ENCODE data around the gene NEK6.
A peak's percentile ranks its signal among the peaks of the same experiment; 100 is the strongest.

The NEK6 gene

DNA sequence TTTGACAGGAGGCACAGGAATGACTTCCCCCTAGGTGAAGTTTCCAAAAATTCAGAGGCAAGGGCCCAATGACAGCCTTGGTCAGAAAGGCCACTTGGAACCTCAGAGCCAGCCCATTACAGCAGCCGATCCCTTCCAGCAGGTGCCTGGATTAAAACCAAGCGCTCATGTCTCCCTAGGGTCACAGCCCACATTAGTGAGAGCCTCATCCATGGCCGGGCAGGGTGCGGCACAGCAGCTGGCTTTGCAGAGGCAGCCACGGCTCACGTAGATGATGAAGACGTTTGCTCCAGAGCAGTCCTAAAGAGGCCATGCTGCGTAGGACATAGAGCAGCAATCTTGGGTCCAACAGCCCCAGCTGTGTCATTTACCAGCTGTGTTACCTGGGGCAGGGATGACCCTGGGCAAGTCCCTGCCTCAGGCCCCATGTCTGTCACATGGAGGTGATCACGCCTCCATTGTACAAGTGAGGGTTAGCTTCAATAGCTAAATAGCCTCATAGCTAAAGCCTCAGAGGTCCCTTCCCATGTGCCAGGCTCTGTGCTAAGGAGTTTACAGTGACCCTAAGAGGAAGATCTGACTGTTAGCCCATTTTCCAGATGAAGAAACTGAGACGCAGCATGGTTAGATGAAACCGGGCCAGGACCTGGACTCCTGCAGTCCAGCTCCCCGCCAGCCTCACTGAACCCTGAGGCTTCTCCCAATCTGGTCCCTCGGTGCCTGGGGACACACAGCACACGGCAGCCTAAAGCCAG is 39.2 kb downstream of the NEK6 start:
- DNase-seq (ENCODE audit: low read depth), result no peak

DNA sequence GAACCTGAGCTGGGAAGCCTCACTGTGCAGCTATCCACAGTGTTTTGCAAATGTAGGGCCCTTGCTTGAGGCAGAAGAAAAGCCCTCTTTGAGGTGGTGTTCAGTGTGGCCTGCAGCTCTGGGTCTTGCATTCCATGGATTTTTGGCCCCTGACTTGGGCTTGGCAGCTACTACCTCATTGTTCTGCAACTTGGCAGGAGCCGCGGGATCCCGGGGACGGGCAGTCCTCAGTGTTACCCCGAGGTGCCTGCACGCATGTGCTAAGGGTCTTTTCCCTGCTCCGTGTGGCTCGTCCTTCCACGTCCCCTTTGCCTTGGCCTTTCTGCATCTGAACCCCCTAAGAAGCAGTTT is 39.8 kb downstream of the NEK6 start:
- peak; percentile 94 for DNase-seq (ENCODE audit: low read depth)

DNA sequence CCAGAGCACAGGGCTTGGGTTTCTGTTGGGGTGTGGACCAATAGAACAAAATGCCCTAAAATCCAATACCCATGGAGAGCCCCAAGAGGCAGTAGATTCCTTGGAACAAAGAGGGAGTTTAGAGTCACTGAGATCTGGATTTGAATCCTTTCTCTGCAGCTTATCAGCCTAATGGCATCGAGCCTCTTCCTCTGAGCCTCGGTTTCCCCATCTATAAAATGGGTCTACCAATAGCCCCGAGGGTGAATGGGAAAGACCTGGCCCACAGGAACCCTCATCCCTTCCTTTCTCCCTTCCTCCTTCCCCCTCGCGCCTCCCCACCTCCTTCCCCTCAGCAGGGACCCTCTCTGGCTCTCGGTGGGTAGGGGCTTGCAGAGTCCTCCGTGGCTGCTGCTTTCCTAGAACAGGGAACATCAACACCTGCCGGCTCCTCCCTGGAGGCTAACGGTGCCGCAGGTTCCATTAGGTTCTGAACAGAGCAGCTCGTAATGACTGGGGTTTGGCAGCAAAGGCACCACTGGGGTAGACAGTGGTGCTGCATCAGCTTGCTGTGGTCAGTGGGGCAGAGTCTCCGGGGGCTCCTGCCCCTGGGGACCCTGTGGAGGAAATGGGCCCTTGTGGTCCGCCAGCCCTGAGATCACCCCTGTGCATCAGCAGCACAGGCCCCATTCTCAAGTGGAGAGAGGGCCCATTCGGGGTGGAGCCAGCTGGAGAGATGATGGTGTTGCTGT is 40.3 kb downstream of the NEK6 start:
- DNase-seq (ENCODE audit: low read depth), result no peak

DNA sequence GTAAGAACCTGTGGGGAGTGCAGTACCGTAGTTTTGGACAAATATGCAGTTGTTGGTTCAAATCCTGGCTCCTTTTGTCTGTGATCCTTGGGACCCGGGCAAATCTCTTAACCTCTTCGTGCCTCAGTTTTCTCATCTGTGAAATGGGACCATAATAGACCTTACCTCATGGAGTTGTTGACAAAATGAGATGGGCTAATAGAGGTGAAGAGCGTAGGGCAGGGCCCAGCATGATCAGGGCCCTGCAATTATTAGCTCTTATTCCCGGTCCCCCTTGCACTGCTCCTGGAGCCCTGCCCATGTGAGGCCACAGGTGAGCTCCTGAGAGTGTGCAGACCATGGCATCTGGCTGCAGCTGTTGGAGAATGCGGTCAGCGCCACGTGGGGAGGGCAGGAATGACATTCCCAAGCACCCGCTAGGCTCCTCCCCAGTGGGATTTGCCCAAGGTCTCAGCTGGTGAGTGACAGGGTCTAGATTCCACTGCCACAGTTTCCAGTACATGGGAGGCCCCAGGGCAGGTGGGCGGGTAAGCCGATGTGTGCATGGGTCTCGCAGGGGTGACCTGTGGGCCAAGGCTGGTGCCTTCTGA is 41.0 kb downstream of the NEK6 start:
- DNase-seq (ENCODE audit: low read depth), result peak; percentile 48

DNA sequence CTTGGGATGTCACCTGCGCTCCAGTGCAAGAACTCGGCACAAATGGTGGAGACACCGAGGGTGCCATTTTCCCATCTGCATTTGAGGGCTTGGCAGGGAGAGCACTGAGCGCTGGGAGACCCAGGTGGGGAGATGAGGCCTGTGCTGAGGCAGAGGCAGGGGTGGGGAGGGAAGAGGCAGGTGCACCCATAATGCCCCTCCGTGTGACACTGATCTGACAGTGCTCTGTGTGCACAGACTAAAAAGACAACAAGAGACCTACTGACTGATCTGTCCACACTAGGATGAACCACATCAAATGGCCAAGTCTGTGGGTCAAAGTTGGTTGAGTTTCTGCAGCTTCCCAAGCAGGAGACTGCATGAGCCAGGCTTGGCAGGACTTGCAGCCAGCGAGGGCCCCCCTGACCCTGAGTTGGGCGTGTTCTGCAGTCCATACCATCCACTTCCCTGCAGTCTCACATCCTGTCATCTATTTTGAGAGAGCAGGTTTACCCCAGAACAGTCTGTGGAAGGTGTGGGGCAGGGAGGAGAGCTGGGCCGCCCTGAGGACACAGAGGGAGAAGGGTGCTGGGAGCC is 41.9 kb downstream of the NEK6 start:
- DNase-seq (ENCODE audit: low read depth), result no peak

DNA sequence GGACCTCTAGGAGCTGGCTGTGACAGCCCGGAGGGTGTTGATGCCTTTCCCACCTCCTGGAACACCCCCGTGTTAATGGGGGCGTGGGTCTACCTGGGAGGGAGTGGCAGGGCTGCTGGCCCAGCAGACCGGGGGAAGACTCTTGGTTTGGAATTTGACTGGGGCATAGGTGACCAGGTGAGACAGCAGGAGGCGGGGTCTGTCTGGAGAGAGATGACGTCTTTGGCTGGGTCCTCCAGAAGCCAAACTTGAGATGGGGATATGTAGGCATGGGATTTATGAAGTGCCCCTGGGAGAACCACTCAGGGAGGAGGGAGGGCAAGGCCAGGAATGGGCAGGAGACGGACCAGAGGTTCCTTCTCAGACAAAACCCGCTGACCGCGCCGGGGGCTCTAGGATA is 42.6 kb downstream of the NEK6 start:
- DNase-seq (ENCODE audit: low read depth), result no peak

DNA sequence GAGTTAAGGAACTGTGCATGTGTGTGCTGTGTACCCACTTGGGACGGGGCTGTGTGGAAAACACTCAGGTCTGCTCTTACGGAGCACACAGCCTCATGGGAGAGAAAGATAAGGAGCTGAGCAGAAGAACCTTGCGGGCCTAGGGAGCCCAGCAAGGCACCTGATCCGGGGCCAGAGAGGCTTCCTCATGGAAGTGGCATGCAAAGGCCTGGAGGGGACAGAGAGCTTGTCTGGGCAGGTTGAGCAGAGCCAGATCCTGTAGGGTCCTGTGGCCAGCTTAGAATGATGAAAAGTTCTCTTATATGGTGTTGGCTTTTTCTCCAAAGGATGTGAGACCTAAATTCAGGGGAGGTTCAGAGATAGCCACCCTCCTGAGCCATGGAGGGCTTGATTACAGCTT is 45.2 kb downstream of the NEK6 start:
- DNase-seq (ENCODE audit: low read depth), result no peak

DNA sequence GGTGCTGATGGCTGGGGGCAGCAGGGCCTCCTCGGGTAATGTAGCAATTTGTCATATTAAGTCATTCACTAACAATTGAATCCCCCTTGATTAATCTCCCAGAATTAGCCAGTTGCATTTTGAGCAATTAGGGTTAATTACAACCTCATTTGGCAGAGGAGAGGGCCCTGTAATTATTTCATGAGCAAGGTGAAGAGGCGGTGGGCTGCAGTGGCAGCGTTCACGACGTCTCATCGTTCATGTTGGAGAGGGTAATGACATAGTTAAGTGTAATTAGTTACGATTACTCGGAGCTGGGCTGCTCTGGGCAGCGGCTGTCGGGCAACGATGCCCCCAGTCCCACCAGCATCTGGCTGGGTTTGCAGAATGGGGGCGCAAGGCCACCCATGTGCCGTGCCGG is 46.0 kb downstream of the NEK6 start:
- no peak for DNase-seq (ENCODE audit: low read depth)

DNA sequence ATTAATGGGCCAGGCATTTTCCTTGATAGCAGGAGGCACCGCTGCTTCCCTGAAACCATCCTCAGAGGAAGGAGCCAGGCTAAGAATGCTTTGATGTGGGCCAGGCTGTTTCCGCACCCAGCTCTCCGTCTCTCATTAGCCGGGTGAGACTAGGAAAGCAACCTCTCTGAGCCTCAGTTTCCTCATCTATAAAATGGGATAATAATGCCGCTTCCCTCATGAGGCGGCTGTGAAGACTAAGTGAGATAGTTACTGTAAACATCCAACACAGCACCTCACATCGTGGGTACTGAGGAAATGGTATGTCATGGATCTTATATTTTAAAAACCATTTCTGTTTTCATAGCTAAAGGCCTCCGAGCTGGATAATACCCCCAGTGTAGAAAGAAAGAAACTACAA is 46.5 kb downstream of the NEK6 start:
- no peak for DNase-seq (ENCODE audit: low read depth)

DNA sequence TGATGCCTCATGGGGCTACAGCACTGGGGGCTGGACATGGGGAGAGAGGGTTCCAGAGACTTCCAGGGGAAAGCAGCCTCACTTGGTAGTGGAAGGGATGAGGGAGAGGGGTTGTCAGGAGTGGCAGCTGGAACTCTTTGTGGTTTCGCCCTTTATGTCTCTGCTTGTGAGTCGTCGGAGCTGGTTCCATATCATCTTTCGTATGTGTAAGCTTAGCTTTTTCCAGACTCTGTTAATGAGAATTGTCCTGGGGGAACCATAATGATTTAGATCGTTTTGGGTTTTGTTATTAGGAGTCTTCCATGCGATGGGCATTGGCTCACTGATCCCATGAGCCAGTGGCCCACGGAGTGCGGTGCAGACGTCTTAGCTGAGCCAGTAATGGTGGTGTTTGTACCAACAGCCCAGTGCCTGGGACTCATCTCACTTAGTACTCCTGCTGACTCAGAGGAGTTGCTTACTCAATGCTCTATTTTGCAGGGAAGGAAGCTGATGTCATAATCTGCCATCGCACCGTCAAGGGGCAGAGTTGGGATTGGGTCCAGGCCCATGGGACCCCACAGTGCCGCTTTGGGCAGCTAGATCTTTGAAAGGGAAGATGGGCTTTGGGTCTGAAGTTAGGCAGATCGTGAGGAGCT is 48.5 kb downstream of the NEK6 start:
- peak; percentile 94 for DNase-seq (ENCODE audit: low read depth)

DNA sequence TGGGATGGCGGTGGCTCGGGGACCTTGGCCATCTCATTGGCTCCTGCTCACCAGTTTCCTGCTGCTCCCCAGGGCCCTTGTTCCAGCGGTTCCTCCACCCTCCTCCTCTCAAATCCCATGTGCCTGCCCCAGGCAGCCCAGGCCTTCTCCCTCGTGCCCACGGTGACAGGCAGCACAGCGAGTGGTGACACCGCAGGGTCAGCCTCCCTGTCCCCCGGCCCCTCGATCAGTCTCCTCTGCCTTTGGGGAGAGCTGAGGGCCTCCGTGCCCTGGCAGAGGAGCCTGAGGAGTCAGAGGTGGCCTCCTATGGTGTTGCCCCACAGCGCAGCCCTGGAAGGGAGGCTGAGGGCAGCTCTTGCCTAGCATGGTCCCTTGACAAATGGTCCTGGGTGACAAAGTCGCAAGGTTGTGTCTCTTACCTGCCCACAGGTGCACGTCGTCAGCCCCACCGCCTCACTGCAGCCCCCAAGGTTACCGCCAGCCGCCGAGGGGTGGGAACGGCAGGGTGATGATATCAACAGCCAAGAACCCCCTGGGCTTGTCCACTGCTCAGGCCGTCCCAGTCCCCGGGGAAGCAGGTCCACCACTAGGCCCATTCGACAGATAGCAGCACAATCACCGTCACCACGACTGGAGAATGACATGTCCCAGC is 49.8 kb downstream of the NEK6 start:
- DNase-seq (ENCODE audit: low read depth), result no peak

DNA sequence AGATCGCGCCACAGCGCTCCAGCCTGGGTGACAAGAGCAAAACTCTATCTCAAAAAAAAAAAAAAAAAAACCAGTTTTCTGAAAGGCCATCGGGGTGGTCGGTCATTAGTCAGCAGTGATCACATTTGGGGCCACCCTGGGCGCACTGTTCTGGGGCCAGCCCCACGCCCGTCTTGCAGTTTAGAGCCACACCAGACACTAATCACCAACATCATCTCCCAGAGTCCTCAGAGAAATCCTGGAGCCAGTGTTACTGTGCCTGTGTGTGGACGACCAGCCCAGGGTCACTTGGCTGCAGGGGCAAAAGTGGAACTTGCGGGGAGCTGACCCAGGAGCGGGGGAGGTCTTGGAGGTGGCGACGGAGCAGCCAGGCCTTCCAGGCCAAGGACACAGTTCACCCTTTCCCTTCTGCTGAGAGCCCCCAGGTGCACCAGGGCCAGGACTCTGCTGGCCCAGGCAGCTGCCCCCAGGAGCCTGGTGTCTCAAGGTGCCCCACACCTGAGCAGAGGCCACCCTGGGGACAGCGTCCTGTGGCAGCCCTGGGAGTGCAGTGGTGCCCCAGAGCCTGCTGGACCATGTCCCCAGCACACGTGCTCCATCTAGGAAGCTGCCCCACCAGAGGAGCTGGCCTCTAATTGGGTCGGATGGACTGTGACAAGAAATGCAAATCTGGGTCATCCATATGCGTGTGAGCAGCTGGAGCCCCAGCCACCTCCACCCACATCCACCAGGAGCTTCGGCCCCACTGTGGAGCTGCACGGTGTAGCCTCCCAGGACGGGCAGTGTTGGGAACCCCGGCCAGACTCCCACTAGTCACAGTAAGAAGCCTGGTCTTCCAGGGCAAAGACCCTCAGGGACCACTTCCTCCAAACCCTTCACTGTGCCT is 51.1 kb downstream of the NEK6 start:
- no peak for DNase-seq (ENCODE audit: low read depth)

DNA sequence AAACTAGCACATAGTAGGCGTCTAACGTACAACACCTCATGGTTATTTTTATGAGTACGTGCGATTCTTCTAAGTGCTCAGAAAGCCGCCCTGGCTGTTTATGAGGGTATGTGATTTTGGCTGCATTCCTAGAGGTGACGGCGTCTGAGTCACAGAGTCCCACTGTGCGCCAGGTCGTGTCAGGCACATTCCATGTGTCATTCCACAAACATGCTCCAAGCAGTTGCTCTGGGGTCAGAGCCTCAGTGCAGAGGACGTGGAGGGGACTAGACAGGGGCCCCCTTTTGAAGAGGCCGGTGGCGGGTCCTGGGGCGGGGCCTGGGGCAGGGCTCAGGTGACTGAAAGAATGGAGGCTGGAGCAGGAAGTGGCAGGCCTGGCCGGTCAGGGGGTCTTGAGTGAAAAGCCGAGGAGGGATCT is 51.9 kb downstream of the NEK6 start:
- DNase-seq (ENCODE audit: low read depth), result peak; percentile 87

DNA sequence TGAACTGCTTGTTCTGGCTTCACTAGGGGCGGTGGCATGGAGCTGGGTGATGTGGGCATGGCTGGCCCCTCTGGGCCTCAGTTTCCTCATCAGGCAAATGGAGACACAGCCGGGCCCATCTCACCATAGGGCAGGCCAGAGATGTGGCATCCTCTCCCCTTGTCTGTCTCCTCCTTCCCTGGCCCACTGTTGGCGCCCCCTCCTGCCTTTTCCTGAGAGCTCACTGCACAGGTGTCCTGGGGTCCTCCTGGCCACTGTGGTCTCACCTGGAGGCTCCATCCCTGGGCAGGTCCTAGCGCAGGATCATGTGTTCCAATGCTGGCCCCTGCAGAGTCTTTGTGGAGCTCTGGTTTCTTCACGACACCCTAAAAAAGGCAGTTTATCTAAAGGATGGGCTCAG is 53.5 kb downstream of the NEK6 start:
- DNase-seq (ENCODE audit: low read depth), result no peak

DNA sequence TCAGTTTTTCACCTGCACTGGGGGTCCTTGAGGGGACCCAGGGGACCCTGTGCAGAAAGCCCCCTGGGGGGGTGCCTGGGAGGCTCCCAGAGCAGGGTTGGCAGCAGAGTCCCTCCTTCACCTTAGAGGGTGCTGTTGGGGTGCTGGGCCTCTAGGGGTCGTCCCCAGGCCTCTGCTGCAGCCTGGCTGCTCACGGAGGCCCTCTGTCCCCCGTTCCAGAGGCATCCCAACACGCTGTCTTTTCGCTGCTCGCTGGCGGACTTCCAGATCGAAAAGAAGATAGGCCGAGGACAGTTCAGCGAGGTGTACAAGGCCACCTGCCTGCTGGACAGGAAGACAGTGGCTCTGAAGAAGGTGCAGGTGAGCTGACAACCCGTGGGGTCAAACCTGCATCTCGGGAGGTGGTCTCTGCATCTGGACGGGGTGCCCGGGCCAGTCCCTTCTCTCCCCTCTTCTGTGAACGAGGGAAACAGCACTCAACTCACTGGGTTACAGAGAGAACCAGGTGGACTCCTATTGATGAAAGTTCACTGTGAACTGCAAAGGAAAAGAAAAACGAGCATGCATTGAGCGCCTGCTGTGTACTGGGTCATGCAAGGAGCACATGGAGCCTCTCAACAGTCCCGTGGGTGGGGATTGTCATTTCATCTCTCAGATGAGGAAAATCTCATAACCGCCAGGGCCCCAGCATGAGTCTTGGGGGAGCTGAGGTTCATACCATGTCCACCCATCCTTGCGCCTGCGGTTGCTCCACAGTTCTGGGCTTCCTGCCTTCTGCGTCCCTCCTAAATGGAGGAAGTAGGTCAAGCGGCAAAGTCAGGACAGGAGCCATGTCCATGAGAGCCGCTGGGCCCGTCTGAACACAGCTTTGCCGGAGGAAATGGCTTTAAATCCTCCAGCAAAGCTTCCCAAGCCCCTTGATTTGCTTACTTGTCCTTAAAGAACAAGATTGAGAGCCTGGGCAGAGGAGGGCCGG is 54.8 kb downstream of the NEK6 start:
- no peak for DNase-seq (ENCODE audit: low read depth)

DNA sequence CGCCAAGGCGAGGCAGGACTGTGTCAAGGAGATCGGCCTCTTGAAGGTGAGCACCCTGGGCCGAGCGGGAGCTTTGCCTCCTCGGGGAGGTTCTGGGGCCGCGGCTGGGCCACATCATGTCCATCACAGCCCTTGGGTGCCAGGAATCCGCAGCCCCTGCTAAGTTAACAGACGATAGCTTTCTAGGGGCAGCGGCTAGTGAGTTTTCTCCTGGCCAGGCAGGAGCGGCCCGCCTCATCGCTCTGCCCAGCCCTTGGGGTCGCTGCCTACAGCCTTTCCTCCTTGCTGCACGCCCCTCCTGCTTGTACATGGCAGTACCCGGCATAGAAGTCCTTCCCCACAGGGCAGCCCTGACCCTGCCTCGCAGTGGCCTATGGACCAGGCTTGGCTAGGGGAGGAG is 56.2 kb downstream of the NEK6 start:
- DNase-seq (ENCODE audit: low read depth), result no peak

DNA sequence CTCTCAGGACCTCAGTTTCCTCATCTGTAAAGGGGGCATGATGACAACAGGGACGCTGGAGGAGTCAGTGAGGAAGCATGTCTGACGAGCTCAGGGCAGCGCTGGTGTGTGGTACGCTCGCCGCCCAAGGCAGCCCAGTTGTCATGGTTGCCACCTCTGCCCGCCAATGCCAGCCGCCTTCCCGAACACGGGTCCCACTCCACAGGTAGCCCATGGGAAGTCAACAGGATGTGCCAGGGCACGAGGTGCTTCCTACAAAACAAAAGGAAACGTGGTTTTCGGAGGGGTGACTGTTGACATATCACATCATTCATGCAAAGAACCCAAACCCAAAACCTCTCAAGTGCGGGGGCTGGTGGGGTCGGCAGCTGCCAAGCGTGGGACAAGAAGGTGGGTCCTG is 58.1 kb downstream of the NEK6 start:
- no peak for DNase-seq (ENCODE audit: low read depth)

DNA sequence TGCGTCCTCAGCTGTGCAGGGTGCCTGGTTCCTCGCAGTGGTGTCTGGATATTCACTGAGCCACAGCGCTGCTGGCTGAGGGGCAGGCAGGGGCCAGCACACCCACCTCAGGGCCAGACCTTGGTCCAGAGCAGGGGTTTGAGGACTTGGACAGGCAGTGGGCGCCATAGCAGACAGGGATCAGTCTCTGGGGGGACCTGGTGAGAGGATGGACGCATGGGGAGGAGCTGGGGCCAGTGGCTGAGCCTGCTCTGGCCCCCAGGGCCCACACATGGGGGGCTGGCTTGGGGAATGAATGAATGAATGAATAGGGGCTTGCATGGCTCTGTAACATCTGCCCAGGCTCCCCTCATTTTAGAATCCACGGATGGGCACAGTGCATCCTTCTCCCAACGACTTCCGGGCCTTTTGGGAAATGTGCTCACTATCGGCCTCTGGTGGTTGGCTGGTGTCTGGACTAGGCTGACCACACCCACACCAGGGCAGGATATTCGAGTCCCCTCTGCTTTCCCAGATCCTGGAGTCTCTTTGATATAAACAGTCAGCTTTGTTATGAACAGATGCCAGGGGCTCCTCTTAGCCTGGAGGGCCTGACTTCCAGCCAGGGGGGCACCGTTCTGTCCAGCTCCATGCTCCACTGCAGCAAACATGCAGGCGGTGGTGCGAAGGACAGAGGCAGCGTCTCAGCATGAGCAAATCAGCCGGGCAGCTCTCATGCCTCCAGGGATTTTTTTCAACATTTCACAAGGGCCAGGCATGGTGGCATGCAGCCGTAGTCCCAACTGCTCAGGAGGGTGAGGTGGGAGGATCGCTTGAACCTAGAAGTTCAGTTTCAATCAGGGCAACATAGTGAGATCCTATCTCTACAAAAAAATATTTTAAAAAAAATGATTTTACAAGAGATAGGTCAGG is 62.6 kb downstream of the NEK6 start:
- peak; percentile 39 for DNase-seq (ENCODE audit: low read depth)

DNA sequence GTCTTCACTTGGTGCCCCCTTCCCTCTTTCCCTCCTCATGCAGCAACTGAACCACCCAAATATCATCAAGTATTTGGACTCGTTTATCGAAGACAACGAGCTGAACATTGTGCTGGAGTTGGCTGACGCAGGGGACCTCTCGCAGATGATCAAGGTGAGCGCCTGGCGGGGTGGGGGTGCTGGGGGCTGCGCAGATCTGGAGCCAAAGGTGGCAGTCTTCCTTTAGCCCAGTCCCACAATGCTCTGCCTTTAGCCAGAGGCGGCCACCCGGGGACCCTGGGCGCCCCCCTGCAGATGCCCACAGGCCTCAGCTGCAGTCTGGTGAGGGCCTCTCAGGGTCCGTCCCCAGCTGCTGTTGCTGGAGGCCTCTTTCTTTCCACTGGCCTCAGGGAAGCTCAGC is 63.7 kb downstream of the NEK6 start:
- DNase-seq (ENCODE audit: low read depth), result no peak
